ENCODE data around the gene TEX2.
A peak's percentile ranks its signal among the peaks of the same experiment; 100 is the strongest.

TEX2 gene

GRCh38 chr17:64263000-64263766 is at the start of gene TEX2:
TSS of gene TEX2 (minus strand) at chr17:64263260. CDS start at chr17:64214217, 49,043 bp downstream.
- DNase-seq (ENCODE audit: low read depth in 2 of 2), result peak; percentile 85 to 91

GRCh38 chr17:64309710-64310109 is 46.6 kb upstream of the TEX2 start:
- no peak for DNase-seq (ENCODE audit: low read depth in 2 of 2)

GRCh38 chr17:64309021-64309420 is 46.0 kb upstream of the TEX2 start:
- DNase-seq (ENCODE audit: low read depth in 2 of 2), result no peak

GRCh38 chr17:64306850-64307463 is 43.9 kb upstream of the TEX2 start:
- DNase-seq (ENCODE audit: low read depth in 2 of 2), result peak; percentile 44 to 51

- DNase-seq (ENCODE audit: low read depth in 2 of 2), result no peak
These were observed 41.5 kb upstream of the TEX2 start for GRCh38 chr17:64304551-64304950.

- DNase-seq (ENCODE audit: low read depth in 2 of 2), result no peak
These were observed 37.6 kb upstream of the TEX2 start for GRCh38 chr17:64300699-64300965.

GRCh38 chr17:64297467-64298088 is 34.5 kb upstream of the TEX2 start:
- DNase-seq (ENCODE audit: low read depth in 2 of 2), result no peak

- DNase-seq (ENCODE audit: low read depth in 2 of 2), result no peak
These were observed 33.2 kb upstream of the TEX2 start for GRCh38 chr17:64296246-64296645.

GRCh38 chr17:64295146-64295545 is 32.1 kb upstream of the TEX2 start:
- DNase-seq (ENCODE audit: low read depth in 2 of 2), result no peak

- DNase-seq (ENCODE audit: low read depth in 2 of 2), result no peak
These were observed 28.3 kb upstream of the TEX2 start for GRCh38 chr17:64291268-64291851.

GRCh38 chr17:64289741-64290141 is 26.7 kb upstream of the TEX2 start:
- no peak for DNase-seq (ENCODE audit: low read depth in 2 of 2)

GRCh38 chr17:64282753-64283080 is 19.7 kb upstream of the TEX2 start:
- no peak for DNase-seq (ENCODE audit: low read depth in 2 of 2)

GRCh38 chr17:64281962-64282752 is 19.1 kb upstream of the TEX2 start:
- DNase-seq (ENCODE audit: low read depth in 2 of 2), result peak; percentile 19 to 23

GRCh38 chr17:64278614-64279013 is 15.6 kb upstream of the TEX2 start:
- DNase-seq (ENCODE audit: low read depth in 2 of 2), result no peak

- no peak for DNase-seq (ENCODE audit: low read depth in 2 of 2)
These were observed 14.9 kb upstream of the TEX2 start for GRCh38 chr17:64277831-64278562.

GRCh38 chr17:64276961-64277505 is 14.0 kb upstream of the TEX2 start:
- DNase-seq (ENCODE audit: low read depth in 2 of 2), result no peak

GRCh38 chr17:64275016-64275415 is 12.0 kb upstream of the TEX2 start:
- DNase-seq (ENCODE audit: low read depth in 2 of 2), result no peak

GRCh38 chr17:64273006-64273405 is 9.9 kb upstream of the TEX2 start:
- no peak for DNase-seq (ENCODE audit: low read depth in 2 of 2)

- DNase-seq (ENCODE audit: low read depth in 2 of 2), result no peak
These were observed 7.8 kb upstream of the TEX2 start for GRCh38 chr17:64270885-64271284.

GRCh38 chr17:64269687-64270649 is 6.9 kb upstream of the TEX2 start:
- DNase-seq (ENCODE audit: low read depth in 2 of 2), result no peak
